ENCODE measurements around the gene ARMC5.
"Not testable (repeated sequence)": the region's sequence is repeated elsewhere in the genome, so short reads cannot be mapped to it uniquely, and the experiment has no call there.

ARMC5 gene

GRCh38 chr16:31435341-31436220 lies 23.7 kb upstream of the ARMC5 start:
- no peak for DNase-seq (ENCODE audit: low read depth in 2 of 3, low spot score in 2 of 3)

DNA sequence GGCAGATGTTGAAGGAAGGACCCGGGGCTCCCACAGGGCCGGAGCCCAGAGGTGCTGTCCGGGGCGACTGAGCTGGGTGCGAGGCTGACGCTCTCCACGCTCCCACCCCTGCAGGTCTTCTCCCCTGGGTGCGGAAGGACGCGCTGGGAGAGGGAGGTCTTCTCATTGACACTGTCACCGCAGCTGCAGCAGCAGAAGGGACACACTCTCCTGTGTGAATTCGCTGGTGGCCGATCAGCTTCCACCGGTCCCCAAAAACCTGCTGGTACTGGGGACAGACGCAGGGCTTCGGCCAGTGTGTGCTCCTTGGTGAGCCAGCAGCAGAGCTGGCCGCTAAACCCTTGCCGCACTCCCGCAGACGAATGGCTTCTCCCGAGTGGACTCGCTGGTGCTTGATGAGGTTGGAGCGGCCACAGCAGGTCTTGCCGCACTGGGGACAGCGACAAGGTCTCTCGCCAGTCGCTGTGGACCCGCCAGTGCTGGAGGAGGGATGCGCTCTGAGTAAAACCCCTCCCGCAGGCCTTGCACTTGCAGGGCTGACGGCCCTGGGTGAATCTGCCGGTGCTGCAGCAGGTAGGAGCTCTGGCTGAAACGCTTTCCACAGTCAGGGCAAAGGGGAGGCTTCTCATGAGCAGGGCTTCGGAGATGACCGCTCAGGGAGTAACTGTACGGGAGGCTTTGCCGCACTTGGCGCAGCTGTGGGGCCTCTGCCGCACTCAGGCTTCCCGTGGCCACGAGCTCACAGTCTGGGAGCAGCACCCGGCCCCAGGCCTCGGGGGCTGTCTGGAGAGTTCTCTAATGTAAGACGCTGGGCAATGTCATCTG lies 22.9 kb upstream of the ARMC5 start:
- DNase-seq (ENCODE audit: low read depth in 2 of 3, low spot score in 2 of 3) = no peak

DNA sequence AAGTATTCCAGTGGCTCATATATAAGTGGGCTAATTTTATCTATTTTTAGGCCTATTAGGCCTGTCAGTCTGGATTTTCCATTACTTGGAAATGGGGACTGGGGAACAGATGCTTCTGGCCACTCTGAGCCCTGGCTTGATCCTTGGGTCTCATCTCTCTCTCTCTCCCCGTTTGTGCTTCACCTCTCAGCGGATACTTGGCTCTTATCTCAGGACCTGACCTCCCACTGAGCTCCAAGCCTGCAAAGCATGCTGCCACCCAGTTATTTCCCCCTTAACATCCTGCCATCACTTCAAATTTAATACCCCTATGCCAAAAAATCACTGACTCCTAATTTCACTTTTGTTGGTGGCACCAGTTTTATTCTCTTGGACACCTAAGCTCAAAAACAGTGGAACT lies 20.9 kb upstream of the ARMC5 start:
- DNase-seq (ENCODE audit: low read depth in 2 of 3, low spot score in 2 of 3) = no peak

DNA sequence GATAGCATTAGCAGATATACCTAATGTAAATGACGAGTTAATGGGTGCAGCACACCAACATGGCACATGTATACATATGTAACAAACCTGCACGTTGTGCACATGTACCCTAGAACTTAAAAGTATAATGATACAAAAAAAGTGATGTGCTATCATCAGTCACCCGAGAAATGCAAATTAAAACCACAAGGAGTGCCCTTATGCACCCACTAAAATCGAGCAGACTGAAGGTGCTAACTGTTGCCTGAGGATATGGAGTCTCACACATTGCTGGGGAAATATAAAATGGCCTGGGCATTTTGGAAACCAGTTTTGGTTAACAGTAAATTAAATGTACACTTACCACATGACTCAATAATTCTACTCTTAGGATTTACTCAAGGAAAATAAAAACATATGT lies 20.3 kb upstream of the ARMC5 start:
- not testable (repeated sequence) for DNase-seq (ENCODE audit: low read depth in 2 of 3, low spot score in 2 of 3)

DNA sequence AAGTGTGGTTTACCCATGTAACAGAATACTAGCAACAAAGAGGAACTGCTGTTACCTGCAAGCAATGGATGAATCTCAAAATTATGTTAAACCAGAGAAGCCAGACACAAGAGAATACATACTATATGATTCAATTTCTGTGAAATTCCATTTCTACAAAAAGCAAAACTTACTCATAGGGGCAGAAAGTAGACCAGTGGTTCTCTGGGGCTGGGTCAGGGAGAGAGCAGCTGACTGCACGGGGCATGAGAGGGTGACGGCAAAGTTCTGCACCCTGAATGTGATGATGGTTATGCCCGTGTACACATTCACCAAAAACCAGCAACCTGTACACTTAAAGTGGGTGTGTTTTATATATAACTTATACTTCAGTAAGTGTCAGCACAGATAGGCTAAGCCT lies 19.8 kb upstream of the ARMC5 start:
- no peak for DNase-seq (ENCODE audit: low read depth in 2 of 3, low spot score in 2 of 3)

DNA sequence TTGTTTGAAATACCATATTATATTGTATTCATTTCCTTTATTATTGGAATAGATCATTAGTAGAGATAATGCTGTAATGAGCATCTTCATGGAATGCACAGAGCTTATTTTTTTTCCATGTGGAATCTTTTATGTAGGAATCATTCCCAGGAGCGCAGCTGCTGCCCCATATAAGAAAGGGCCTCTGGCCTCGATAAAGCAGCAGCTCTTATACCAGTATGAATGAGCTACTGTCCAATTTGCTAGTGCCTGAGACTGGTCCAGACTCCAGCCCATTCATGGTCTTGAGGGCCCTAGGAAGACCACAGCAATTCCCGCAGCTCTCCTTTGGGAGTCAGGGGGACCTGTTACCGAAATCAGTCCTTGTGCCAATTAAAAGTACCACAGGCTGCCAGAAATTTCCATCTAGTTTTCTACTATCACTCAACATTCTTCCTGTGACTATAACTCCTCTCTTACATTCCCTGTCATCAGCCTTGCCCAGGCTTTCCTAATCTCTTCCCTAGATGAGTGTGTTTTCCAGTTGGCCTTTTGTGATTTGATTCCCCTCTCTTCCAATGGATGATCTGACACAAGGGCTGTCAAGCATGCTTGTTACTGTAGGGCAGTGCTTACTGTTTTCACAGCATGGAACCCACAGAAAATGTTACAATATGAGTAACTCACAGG lies 18.7 kb upstream of the ARMC5 start:
- DNase-seq (ENCODE audit: low read depth in 2 of 3, low spot score in 2 of 3) = no peak

DNA sequence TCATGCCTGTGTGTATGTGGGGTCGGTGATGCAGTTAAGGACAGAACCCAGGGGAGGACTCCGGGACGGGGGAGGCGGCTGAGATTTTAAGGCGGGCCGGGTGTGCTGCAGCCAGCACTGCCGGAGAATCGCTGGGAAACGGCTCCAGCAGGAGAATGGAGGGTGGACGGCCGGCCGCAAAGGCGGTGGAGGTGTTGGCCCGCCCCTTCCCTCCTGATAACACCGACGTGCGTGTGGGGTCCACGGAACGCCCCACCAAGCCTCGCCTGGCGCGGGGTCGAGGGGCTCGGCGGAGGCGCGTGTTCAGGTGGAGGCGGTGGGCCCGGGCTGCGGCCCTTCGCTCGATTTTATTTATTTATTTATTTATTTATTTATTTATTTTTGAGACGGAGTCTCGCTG lies 17.3 kb upstream of the ARMC5 start:
- no peak for DNase-seq (ENCODE audit: low read depth in 2 of 3, low spot score in 2 of 3)

DNA sequence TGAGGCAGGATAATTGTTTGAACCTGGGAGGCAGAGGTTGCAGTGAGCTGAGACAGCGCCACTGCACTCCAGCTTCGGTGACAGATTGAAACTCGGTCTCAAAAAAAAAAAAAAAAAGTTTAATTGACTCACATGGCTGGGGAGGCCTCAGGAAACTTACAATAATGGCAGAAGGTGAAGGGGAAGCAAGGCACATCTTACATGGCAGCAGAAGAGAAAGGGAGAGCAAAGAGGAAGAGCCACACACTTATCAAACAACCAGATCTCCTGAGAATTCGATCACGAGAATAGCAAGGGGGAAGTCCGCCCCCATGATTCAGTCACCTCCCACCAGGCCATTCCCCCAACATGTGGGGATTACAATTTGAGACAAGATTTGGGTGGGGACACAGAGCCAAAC lies 13.4 kb upstream of the ARMC5 start:
- DNase-seq (ENCODE audit: low read depth in 2 of 3, low spot score in 2 of 3) = not testable (repeated sequence)

GRCh38 chr16:31451201-31451600 lies 8.1 kb upstream of the ARMC5 start:
- DNase-seq (ENCODE audit: low read depth in 2 of 3, low spot score in 2 of 3) = no peak

DNA sequence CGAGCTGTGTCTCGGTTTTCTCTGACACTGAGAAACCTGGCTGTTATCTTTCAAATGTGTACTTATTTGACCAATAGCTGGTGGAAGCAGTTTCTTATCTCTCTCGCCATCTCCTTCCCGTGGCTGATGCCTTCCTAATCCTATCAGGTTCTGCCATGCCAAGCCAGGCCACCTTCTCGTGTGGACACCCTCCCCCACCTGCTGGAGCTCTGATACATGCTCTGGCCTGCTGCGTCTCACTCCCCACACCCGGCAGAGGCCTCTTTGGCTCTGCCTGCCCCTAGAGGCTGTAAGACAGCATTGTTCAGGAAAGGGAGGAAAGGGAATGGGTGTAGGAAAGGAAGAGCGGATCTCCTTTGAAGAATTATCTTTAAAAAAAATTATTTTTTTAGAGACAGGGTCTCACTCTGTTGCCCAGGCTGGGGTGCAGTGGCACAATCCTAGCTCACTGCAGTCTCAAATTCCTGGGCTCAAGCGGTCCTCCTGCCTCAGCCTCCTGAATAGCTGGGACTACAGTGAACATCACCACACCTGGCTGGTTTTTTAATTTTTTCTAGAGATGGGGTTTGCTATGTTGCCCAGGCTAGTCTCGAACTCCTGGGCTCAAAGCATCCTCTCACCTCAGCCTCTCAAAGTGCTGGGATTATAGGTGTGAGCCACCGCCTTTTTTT lies 7.5 kb upstream of the ARMC5 start:
- DNase-seq (ENCODE audit: low read depth in 2 of 3, low spot score in 2 of 3) = no peak

DNA sequence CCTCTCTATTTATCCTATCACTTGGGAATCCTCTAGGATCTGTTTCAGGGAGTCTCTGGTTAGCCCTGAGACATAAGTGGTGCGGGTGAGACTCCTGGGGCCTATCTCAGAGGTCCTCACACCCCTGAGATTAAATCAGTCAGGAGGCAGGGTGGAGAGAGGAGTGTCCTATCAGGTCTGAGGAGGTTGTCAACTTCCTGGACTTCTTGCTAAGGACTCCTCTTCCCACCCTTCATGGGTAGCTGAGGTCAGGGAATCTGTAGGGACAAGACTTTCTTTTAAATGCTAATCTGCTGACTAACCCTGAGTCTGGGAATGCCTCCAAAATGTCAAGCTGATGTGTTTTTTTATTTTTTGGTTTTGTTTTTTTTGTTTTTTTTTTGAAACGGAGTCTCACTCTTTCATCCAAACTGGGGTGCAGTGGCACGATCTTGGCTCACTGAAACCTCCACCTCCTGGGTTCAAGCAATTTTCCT lies 6.6 kb upstream of the ARMC5 start:
- DNase-seq (ENCODE audit: low read depth in 2 of 3, low spot score in 2 of 3) = no peak

DNA sequence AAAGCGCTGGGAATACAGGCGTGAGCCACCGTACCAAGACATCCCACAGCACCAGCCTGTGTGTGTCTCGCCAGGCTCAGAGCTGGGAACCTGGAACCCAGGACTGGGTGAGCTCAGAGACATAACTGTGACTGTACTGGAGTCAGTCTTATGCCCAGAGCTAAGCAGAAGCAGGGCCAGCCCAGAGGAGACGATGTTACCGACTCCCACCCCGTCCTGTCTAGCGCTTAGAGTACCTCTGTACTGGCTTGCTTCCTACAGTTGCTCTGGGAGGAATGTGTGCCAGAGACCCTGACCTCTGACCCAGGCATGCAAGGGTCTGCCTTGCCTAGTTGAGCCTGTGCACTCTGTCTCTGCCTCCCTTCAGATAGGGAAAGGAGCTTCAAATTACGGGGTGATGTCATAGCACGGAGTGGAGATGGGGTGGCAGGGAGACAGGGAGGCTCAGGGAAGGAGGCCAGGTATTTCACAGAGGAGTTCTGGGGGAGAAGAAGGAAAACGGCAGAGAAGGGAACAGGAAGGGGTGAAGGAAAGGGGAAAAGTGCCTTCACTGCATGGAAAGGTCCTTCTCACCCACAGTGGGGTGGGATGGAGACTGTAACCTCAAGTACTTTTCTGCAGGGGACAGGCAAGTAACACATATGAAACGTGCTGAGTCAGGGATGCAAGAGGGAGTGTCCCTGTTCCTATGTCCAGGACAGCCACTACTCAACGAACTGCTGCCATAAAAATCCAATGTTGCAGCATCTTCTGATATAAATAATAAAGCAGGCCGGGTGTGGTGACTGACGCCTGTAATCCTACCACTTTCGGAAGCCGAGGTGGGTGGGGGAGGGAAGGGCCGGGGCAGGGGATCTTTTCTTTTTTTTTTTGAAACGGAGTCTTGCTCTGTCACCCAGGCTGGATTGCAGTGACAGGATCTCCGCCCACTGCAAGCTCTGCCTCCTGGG lies 5.8 kb upstream of the ARMC5 start:
- no peak for DNase-seq (ENCODE audit: low read depth in 2 of 3, low spot score in 2 of 3)

GRCh38 chr16:31455601-31456314 lies 3.5 kb upstream of the ARMC5 start:
- no peak for DNase-seq (ENCODE audit: low read depth in 2 of 3, low spot score in 2 of 3)

DNA sequence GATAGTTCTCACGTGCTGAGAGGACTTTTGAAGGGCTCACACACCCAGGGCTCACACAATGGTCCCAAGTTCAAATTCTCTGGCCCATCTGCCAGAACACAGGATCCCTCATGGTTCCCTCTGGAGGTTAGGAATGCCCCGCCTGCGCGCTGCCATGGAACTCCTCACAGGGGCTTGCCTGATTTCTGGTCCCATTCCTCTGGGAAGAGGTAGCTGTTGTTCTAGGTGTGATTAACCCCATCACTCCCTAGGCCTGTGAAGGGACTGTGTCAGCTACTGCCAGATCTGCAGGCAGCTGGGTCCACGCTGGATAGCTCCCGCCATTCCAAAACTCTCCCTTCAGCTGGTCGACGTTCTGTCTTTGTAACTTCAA lies 2.3 kb upstream of the ARMC5 start:
- DNase-seq (ENCODE audit: low read depth in 2 of 3, low spot score in 2 of 3) = no peak

- peak in 2 of 3 experiments; percentile 27 to 32 for DNase-seq (ENCODE audit: low read depth in 2 of 3, low spot score in 2 of 3)
Measured at GRCh38 chr16:31458073-31458843, 1.0 kb upstream of the ARMC5 start.

DNA sequence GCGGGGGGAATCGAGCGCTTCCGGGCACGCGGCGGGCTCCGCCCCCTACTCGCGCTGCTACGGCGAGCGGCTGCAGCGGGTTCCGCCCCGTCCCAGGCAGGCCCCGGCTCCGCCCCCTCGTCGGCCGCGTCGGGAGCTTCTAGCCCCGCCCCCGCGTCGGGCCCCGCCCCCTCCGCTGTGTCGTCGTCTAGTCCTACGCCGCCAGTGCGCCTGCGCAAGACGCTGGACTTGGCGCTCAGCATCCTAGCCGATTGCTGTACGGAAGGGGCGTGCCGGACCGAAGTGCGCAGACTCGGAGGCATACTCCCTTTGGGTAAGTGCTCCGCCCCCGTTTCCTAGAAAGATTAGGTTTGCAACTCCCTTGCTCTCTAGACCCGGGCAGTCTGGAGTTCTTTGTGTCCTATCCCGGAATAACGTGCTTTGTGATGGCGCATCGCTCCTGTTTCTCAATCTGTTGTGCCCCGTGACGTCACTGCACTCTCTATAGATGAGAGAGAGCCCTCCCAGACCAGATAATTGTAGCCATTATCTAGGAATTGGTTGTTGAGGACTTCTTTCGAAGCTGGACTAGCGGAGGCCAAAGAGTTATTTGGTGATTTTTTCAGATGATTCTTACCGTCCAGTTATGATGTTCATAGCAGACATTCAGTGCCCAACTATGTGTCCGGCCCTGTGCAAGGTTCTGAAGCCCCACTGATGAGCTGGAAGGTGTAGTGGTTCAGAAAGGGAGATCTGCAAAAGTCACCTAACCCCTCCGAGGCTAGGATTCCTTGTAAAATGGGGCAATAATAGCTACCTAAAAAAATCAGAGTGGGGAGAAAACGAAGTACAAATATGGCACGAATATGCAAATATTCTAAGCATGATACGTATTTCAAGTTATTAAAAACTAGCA lies 633 bp downstream of the ARMC5 start:
- peak; percentile 98 to 99 (median 98) for DNase-seq (ENCODE audit: low read depth in 2 of 3, low spot score in 2 of 3)

- DNase-seq (ENCODE audit: low read depth in 2 of 3, low spot score in 2 of 3) = no peak
Measured at GRCh38 chr16:31460582-31461002, 1.3 kb downstream of the ARMC5 start.

Data from activated CD8-positive, alpha-beta memory T cell treated with anti-CD3 and anti-CD28 coated beads for 48 hours (primary cell).